HL-60 (cell line): ENCODE results near the gene HPSE2.

Source experiments
- DNase-seq, 2 experiments: peaks; one replicate each; pipeline ENCODE4 v3.0.0-alpha.2; 2010 to 2020; ENCODE audit warnings: low read depth in 1 of 2, low spot score in 1 of 2
- H3K27ac ChIP-seq: fragments of 250-450 bp; sonication (Bioruptor Pico); replicated peaks from 2 replicates; pipeline ENCODE4 v1.5.1; 2020; ENCODE audit warnings: mild to moderate bottlenecking, moderate library complexity
- H3K27me3 ChIP-seq: fragments of 250-450 bp; sonication (Bioruptor Pico); 2 replicates; pipeline ENCODE4 v1.5.1; 2021; ENCODE audit warnings: mild to moderate bottlenecking, moderate library complexity; ENCODE audit not compliant: insufficient read depth, poor library complexity, severe bottlenecking
- H3K4me3 ChIP-seq: replicated peaks from 2 replicates; pipeline ENCODE4 v1.5.1; 2011; ENCODE audit warnings: mild to moderate bottlenecking, control low read depth, low read length; ENCODE audit not compliant: insufficient read depth
- CTCF ChIP-seq: IDR thresholded peaks from one replicate; pipeline ENCODE4 v1.5.1; 2011; ENCODE audit warnings: low read length, control low read depth, inconsistent platforms; ENCODE audit not compliant: insufficient read depth
- GABPA ChIP-seq: IDR thresholded peaks from 2 replicates; pipeline ENCODE4 v1.6.1; 2012; ENCODE audit warnings: low read depth
- POLR2AphosphoS5 ChIP-seq: IDR thresholded peaks from 2 replicates; pipeline ENCODE4 v1.6.1; 2012; ENCODE audit warnings: low read depth
- REST ChIP-seq: IDR thresholded peaks from 2 replicates; pipeline ENCODE4 v1.6.1; 2012; ENCODE audit warnings: low read depth; ENCODE audit not compliant: insufficient replicate concordance
- SPI1 ChIP-seq: IDR thresholded peaks from 2 replicates; pipeline ENCODE4 v1.6.1; 2012; ENCODE audit warnings: low read depth, mild to moderate bottlenecking, borderline replicate concordance

HPSE2 gene

GRCh38 chr10:99233689-99234037 is 2.0 kb downstream of the HPSE2 start:
- DNase-seq, result no peak
- TF ChIP-seq SPI1 (no peak), GABPA (no peak), REST (no peak), CTCF (no peak), POLR2AphosphoS5 (no peak)
- no peak overlapping the region for H3K27ac ChIP-seq
- H3K27me3 ChIP-seq, result peaks cover 57% of the 10 kb centered on the region
- H3K4me3 ChIP-seq, result no peak overlapping the region

DNA sequence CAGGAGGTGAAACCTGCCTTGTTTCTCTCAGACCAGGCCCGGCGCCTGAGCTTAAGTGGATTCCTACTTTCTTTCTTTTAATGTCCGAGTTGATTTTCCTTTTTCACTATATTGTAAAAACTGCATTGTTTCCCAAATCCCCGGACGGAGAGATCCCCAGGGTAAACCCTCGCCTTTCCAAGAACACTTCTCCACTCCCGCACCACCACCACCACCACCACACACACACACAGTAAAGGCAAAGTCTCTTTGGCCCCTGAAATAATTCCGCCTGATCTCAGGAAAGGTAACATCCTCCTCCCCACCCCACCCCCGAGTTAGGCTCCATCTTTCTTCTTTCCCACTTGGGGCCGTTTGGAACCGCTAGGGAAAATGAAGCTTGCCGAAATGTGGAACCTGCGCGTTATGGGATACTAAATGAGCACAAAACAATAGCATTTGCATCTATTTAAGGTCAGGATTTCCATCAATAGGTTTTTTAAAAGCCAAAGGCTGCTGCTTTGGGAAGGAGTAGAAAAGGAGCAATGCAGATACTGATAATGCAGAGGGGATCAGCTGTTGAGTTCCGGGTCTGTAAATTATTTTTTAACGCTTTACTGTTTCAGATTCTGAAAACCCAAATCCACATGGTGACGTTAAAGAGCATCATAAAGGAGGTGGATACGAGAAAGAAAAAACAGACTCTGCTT is 2.5 kb downstream of the HPSE2 start:
- no peak for TF ChIP-seq GABPA
- no peak for TF ChIP-seq CTCF
- peaks cover 56% of the 10 kb centered on the region for H3K27me3 ChIP-seq
- no peak overlapping the region for H3K27ac ChIP-seq
- H3K4me3 ChIP-seq, result no peak overlapping the region
- DNase-seq, result no peak

DNA sequence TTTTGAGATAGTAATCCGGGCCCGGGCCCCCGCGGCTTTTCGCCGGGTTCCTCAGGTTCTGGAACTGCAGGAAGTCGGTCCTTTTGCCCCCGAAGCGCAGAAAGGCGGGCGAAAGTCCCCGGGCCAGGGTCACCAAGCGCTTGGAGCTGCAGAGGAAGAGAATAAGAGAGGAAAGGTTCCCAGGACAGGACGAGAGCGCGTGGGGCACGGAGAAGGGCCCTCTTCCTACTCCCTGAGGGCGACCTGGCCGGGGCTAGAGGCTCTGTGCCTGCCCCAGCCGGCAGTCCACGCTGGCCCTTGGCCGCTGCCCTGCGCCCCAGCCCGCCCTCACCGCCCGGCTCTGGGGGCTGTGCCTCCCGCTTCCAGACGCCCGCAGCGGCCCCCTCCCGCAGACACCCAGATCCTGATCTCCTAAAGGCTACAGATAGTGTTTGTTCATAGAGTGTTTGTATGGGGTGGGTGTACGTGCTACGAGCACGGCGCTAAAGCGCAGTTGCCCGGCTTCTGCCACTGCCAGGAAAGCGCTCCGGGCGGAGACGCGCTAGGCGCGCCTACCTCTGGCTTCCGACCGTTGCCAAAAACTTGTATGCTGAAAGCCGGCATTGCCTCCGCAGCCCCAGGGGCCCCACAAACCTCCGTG is 3.2 kb downstream of the HPSE2 start:
- Histone ChIP-seq H3K27me3 (peaks cover 54% of the 10 kb centered on the region), H3K27ac (no peak overlapping the region), H3K4me3 (no peak overlapping the region)
- TF ChIP-seq SPI1, result no peak
- no peak for TF ChIP-seq GABPA
- TF ChIP-seq CTCF, result no peak
- TF ChIP-seq REST, result no peak
- TF ChIP-seq POLR2AphosphoS5, result no peak
- no peak for DNase-seq

- no peak for TF ChIP-seq CTCF
- TF ChIP-seq POLR2AphosphoS5, result no peak
- TF ChIP-seq REST, result no peak
- TF ChIP-seq SPI1, result no peak
- no peak for TF ChIP-seq GABPA
- no peak overlapping the region for H3K4me3 ChIP-seq
- H3K27me3 ChIP-seq, result peaks cover 5% of the 10 kb centered on the region
- DNase-seq, result no peak
- no peak overlapping the region for H3K27ac ChIP-seq
These were observed 10.9 kb downstream of the HPSE2 start for GRCh38 chr10:99224766-99225165.
